Body of pancreas (tissue), 4 donors: ENCODE results near the gene ORC4. TPM values are rescaled to one million over a fixed set of nuclear protein-coding genes. Genes with fewer than 3 reads are reported as not detected.

ENCODE experiments used
- ATAC-seq: fragments of 150-250 bp; one replicate; pipeline ENCODE4 v1.9.1; 2016
- DNase-seq, 4 donors: peaks; one replicate each; pipeline ENCODE4 v3.0.0-alpha.2; 2019
- H3K27ac ChIP-seq, 4 donors: fragments of 200-600 bp; sonication (generic); 1 replicate in 3 of 4; 2 replicates in 1 of 4; pipeline versions ENCODE4 v1.5.1 to v1.6.1; 2016 to 2019; ENCODE audit warnings: mild to moderate bottlenecking in 1 of 4, mixed read lengths in 1 of 4, moderate library complexity in 1 of 4
- H3K27me3 ChIP-seq, 2 donors: fragments of 200-600 bp; sonication (generic); one replicate each; pipeline ENCODE4 v1.6.0; 2016; ENCODE audit warnings: mild to moderate bottlenecking in 1 of 2
- H3K36me3 ChIP-seq, 2 donors: fragments of 200-600 bp; sonication (generic); replicated peaks in 1 of 2; 2 replicates each; pipeline ENCODE4 v1.5.1; 2016; ENCODE audit warnings: low read depth in 2 of 2; ENCODE audit not compliant: insufficient read depth in 1 of 2
- H3K4me1 ChIP-seq: fragments of 200-600 bp; sonication (generic); one replicate; pipeline ENCODE4 v1.6.0; 2016
- H3K4me3 ChIP-seq, 2 donors: fragments of 200-600 bp; sonication (generic); 1 replicate in 1 of 2; 2 replicates in 1 of 2; pipeline ENCODE4 v1.5.1; 2016 to 2019
- H3K9me3 ChIP-seq, 3 donors: fragments of 200-600 bp; sonication (generic); 1 replicate in 2 of 3; 2 replicates in 1 of 3; pipeline ENCODE4 v1.5.1; 2016
- POLR2A ChIP-seq, 3 donors: fragments of 450-650 bp; IDR thresholded peaks; one replicate each; pipeline ENCODE4 v1.6.1; 2016; ENCODE audit warnings: antibody characterized with exemption in 3 of 3, mild to moderate bottlenecking in 2 of 3
- WGBS, 2 donors: methylation state at CpG; one replicate each; pipeline ENCODE4 v1.1.5; 2017; 5-methylcytosine and 5-hydroxymethylcytosine counted together
- intact Hi-C: fragments of 100-400 bp; cut with DNase I; formaldehyde crosslinking; loops from one replicate; pipeline ENCODE4 v1.15.1; 2023
- total RNA-seq, 2 donors: library from RNA; depleted of rRNA; stranded (reverse); fragments of >200 nt; gene quantifications; one replicate each; pipeline ENCODE4 v1.1.0, GENCODE V29; 2016
- TF ChIP-seq, protein P1 (sequence below), 7 experiments: fragments of 450-650 bp in 4 of 7; fragments of 200-600 bp in 3 of 7; sonication (generic) in 3 of 7; IDR thresholded peaks; one replicate each; pipeline ENCODE4 v1.5.1; 2016 to 2019; ENCODE audit warnings: antibody characterized with exemption in 7 of 7

ORC4 gene
- total RNA-seq, 2 donors from 2014 or later: 10.9 to 20.0 TPM

DNA sequence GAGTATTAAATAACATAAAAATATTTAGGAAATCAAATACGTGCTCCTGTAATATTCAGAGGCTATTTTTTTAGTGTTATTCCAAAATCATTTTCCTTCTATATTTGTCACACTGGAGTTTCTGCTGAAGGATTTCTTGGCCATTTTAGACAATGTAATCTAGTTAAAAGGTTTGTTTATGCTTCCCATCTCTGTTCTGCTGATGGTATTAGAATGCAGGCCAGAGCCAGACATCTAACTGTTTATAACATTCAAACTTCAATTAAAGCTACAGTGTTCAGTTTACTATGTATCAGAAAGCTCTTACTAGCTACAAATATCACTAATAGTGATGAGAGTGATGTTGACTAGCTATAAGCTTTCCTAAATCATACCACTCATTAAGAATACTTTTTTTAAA lies 8.2 kb upstream of the ORC4 start:
- DNase-seq: no peak
- Histone ChIP-seq H3K4me1 (peaks cover 4% of the 10 kb centered on the region), H3K36me3 (no peaks in the 10 kb centered on the region), H3K27ac (no peak overlapping the region), H3K9me3 (no peaks in the 10 kb centered on the region), H3K4me3 (no peak overlapping the region), H3K27me3 (no peaks in the 10 kb centered on the region)
- TF ChIP-seq, protein P1, sequence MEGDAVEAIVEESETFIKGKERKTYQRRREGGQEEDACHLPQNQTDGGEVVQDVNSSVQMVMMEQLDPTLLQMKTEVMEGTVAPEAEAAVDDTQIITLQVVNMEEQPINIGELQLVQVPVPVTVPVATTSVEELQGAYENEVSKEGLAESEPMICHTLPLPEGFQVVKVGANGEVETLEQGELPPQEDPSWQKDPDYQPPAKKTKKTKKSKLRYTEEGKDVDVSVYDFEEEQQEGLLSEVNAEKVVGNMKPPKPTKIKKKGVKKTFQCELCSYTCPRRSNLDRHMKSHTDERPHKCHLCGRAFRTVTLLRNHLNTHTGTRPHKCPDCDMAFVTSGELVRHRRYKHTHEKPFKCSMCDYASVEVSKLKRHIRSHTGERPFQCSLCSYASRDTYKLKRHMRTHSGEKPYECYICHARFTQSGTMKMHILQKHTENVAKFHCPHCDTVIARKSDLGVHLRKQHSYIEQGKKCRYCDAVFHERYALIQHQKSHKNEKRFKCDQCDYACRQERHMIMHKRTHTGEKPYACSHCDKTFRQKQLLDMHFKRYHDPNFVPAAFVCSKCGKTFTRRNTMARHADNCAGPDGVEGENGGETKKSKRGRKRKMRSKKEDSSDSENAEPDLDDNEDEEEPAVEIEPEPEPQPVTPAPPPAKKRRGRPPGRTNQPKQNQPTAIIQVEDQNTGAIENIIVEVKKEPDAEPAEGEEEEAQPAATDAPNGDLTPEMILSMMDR (IDR thresholded peaks at IDR 0.05): no peak
- no peak for TF ChIP-seq POLR2A (IDR thresholded peaks at IDR 0.05)
- WGBS, 2 donors: 75 to 87% methylated on average over 1 of the region's 1 CpG
- ATAC-seq: no peak
- intact Hi-C loops: no loop called here

DNA sequence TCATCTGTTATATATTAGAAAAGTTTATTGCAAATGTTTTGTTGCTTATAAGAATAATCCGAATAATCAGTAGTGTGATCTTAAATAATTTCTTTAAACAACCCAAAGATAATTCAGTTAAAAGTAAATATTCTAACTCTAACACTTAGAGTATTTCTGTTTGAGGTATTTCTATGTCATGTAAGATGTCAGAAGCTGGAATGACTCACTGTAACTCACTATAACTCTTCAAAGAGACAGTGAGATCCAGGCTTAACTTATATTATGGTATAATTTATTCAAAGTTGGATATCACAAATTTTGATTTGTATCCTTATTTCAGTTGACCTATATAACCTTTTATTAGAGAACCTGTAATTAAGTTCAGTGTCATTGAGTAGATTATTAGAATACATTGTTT lies 7.3 kb upstream of the ORC4 start:
- Histone ChIP-seq H3K9me3 (no peaks in the 10 kb centered on the region), H3K4me1 (peaks cover 4% of the 10 kb centered on the region), H3K27me3 (no peaks in the 10 kb centered on the region), H3K36me3 (no peaks in the 10 kb centered on the region), H3K27ac (no peak overlapping the region), H3K4me3 (no peak overlapping the region)
- 71 to 86% methylated on average over 1 of the region's 1 CpG for WGBS, 2 donors
- TF ChIP-seq, protein P1 (IDR thresholded peaks at IDR 0.05): no peak
- DNase-seq (no peak), ATAC-seq (no peak)
- intact Hi-C loops: no loop called here

DNA sequence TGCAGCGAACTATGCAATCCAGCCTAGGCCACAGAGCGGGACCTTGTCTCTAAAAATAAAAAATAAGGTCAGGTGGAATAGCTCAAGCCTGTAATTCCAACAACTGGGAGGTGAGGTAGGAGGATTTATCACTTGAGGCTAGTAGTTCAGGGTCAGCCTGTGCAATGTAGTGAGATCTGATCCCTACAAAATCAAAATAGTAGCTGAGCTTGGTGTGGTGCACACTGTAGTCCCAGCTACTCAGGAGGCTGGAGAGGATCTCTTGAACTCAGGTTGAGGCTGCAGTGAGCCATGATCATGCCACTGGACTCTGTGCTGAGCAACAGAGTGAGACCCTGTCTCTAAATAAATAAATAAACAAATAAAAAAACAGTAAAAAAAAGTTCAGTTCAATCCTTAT lies 6.0 kb upstream of the ORC4 start:
- H3K27ac ChIP-seq: no peak overlapping the region
- H3K36me3 ChIP-seq: no peaks in the 10 kb centered on the region
- TF ChIP-seq, protein P1 (IDR thresholded peaks at IDR 0.05): no peak
- no peak for TF ChIP-seq POLR2A (IDR thresholded peaks at IDR 0.05)
- H3K4me1 ChIP-seq: peaks cover 9% of the 10 kb centered on the region
- DNase-seq (no peak), ATAC-seq (no peak)
- no peak overlapping the region for H3K4me3 ChIP-seq
- H3K9me3 ChIP-seq: no peaks in the 10 kb centered on the region
- intact Hi-C loops: no loop called here
- H3K27me3 ChIP-seq: no peaks in the 10 kb centered on the region
- 87 to 100% methylated on average over 2 of the region's 2 CpGs for WGBS, 2 donors

GRCh38 chr2:148023861-148024260 lies 3.3 kb upstream of the ORC4 start:
- TF ChIP-seq POLR2A (IDR thresholded peaks at IDR 0.05): no peak
- TF ChIP-seq, protein P1 (IDR thresholded peaks at IDR 0.05): no peak
- Histone ChIP-seq H3K27ac (no peak overlapping the region), H3K27me3 (no peaks in the 10 kb centered on the region), H3K4me3 (no peak overlapping the region), H3K4me1 (peaks cover 15% of the 10 kb centered on the region), H3K36me3 (no peaks in the 10 kb centered on the region), H3K9me3 (no peaks in the 10 kb centered on the region)
- DNase-seq: no peak
- ATAC-seq: no peak
- intact Hi-C loops: no loop called here

- TF ChIP-seq POLR2A (IDR thresholded peaks at IDR 0.05): no peak
- TF ChIP-seq, protein P1 (IDR thresholded peaks at IDR 0.05): no peak
- WGBS, 2 donors: 90 to 93% methylated on average over 2 of the region's 2 CpGs
- Histone ChIP-seq H3K27ac (no peak overlapping the region), H3K27me3 (no peaks in the 10 kb centered on the region), H3K4me1 (peaks cover 19% of the 10 kb centered on the region), H3K36me3 (no peaks in the 10 kb centered on the region), H3K4me3 (no peak overlapping the region), H3K9me3 (no peaks in the 10 kb centered on the region)
- intact Hi-C loops: no loop called here
- ATAC-seq (no peak), DNase-seq (no peak)
These were observed 2.3 kb upstream of the ORC4 start for GRCh38 chr2:148022882-148023281.
